Activated CD4-positive, alpha-beta T cell treated with anti-CD3 and anti-CD28 coated beads for 1 hour (primary cell): ENCODE measurements around the gene ATG16L1.
A peak's percentile ranks its signal among the peaks of the same experiment; 100 is the strongest.

Experiments
- DNase-seq: peaks from one replicate; pipeline ENCODE4 v3.0.0-alpha.2; 2020

The ATG16L1 gene

GRCh38 chr2:233227346-233227978 lies 24.0 kb upstream of the ATG16L1 start:
- no peak for DNase-seq

- no peak for DNase-seq
These were observed 23.1 kb upstream of the ATG16L1 start for GRCh38 chr2:233228376-233228775.

GRCh38 chr2:233233618-233234230 lies 17.7 kb upstream of the ATG16L1 start:
- no peak for DNase-seq

- no peak for DNase-seq
These were observed 17.2 kb upstream of the ATG16L1 start for GRCh38 chr2:233234264-233234663.

- no peak for DNase-seq
These were observed 16.5 kb upstream of the ATG16L1 start for GRCh38 chr2:233234996-233235395.

- DNase-seq: no peak
These were observed 15.5 kb upstream of the ATG16L1 start for GRCh38 chr2:233235977-233236376.

GRCh38 chr2:233236820-233237589 lies 14.5 kb upstream of the ATG16L1 start:
- DNase-seq: no peak

GRCh38 chr2:233240897-233241296 lies 10.6 kb upstream of the ATG16L1 start:
- no peak for DNase-seq

- no peak for DNase-seq
These were observed 9.7 kb upstream of the ATG16L1 start for GRCh38 chr2:233241803-233242202.

- DNase-seq: no peak
These were observed 9.1 kb upstream of the ATG16L1 start for GRCh38 chr2:233242231-233242927.

- DNase-seq: no peak
These were observed 8.1 kb upstream of the ATG16L1 start for GRCh38 chr2:233243348-233243747.

- no peak for DNase-seq
These were observed 6.7 kb upstream of the ATG16L1 start for GRCh38 chr2:233244818-233245217.

- no peak for DNase-seq
These were observed 6.1 kb upstream of the ATG16L1 start for GRCh38 chr2:233245406-233245805.

GRCh38 chr2:233247116-233247515 lies 4.4 kb upstream of the ATG16L1 start:
- DNase-seq: no peak

GRCh38 chr2:233247744-233248143 lies 3.7 kb upstream of the ATG16L1 start:
- DNase-seq: peak; percentile 49

GRCh38 chr2:233248999-233249398 lies 2.5 kb upstream of the ATG16L1 start:
- DNase-seq: no peak

GRCh38 chr2:233250568-233250967 lies 905 bp upstream of the ATG16L1 start:
- no peak for DNase-seq

GRCh38 chr2:233250985-233251305 lies 528 bp upstream of the ATG16L1 start:
- no peak for DNase-seq

GRCh38 chr2:233252227-233252626 lies 754 bp downstream of the ATG16L1 start:
- no peak for DNase-seq

- DNase-seq: no peak
These were observed 3.7 kb downstream of the ATG16L1 start for GRCh38 chr2:233255151-233255550.

- no peak for DNase-seq
These were observed 4.6 kb downstream of the ATG16L1 start for GRCh38 chr2:233256048-233256447.

GRCh38 chr2:233258211-233258610 lies 6.7 kb downstream of the ATG16L1 start:
- no peak for DNase-seq

GRCh38 chr2:233259730-233260129 lies 8.3 kb downstream of the ATG16L1 start:
- DNase-seq: no peak

GRCh38 chr2:233260661-233261060 lies 9.2 kb downstream of the ATG16L1 start:
- DNase-seq: no peak
